GM21390 (cell line): ENCODE results near the gene ALG9.
A peak's percentile ranks its signal among the peaks of the same experiment; 100 is the strongest.
"Not testable (repeated sequence)": the region's sequence is repeated elsewhere in the genome, so short reads cannot be mapped to it uniquely, and the experiment has no call there.

Experiments used
- ATAC-seq: cut with Tn5 transposase; IDR thresholded peaks from one replicate; pipeline ENCODE4 v1.9.1; 2021; ENCODE audit not compliant: unreplicated experiment

Gene ALG9

GRCh38 chr11:111771205-111771604 lies 100.2 kb downstream of the ALG9 start:
- ATAC-seq = not testable (repeated sequence)

- no peak for ATAC-seq
Observed at GRCh38 chr11:111770581-111771134, 100.7 kb downstream of the ALG9 start.

GRCh38 chr11:111766834-111767142 lies 104.6 kb downstream of the ALG9 start:
- ATAC-seq = peak; percentile 12

GRCh38 chr11:111765984-111766833 lies 105.2 kb downstream of the ALG9 start, which contains the start of gene PPP2R1B:
Gene PPP2R1B, minus strand, starts transcription at chr11:111766389. Its CDS starts 28 bp downstream, at chr11:111766361.
- peak; percentile 90 for ATAC-seq

GRCh38 chr11:111765320-111765983 lies 105.9 kb downstream of the ALG9 start:
- peak; percentile 35 for ATAC-seq

GRCh38 chr11:111764621-111765020 lies 106.8 kb downstream of the ALG9 start:
- ATAC-seq = no peak

- no peak for ATAC-seq
Observed at GRCh38 chr11:111762981-111763643, 108.3 kb downstream of the ALG9 start.

- no peak for ATAC-seq
Observed at GRCh38 chr11:111762526-111762925, 108.9 kb downstream of the ALG9 start.

GRCh38 chr11:111761036-111761435 lies 110.3 kb downstream of the ALG9 start:
- no peak for ATAC-seq

GRCh38 chr11:111759778-111760407 lies 111.5 kb downstream of the ALG9 start:
- no peak for ATAC-seq

- no peak for ATAC-seq
Observed at GRCh38 chr11:111759376-111759775, 112.0 kb downstream of the ALG9 start.

- no peak for ATAC-seq
Observed at GRCh38 chr11:111756097-111756496, 115.3 kb downstream of the ALG9 start.

GRCh38 chr11:111749646-111750045 lies 121.7 kb downstream of the ALG9 start:
- no peak for ATAC-seq

GRCh38 chr11:111748035-111748804 lies 123.2 kb downstream of the ALG9 start:
- ATAC-seq = no peak

- no peak for ATAC-seq
Observed at GRCh38 chr11:111745719-111746504, 125.5 kb downstream of the ALG9 start.

GRCh38 chr11:111743700-111744099 lies 127.7 kb downstream of the ALG9 start:
- ATAC-seq = no peak

GRCh38 chr11:111741751-111742150 lies 129.6 kb downstream of the ALG9 start:
- ATAC-seq = no peak

GRCh38 chr11:111739299-111739698 lies 132.1 kb downstream of the ALG9 start:
- ATAC-seq = no peak

GRCh38 chr11:111737444-111738210 lies 133.8 kb downstream of the ALG9 start:
- ATAC-seq = no peak
